Ishikawa (cell line): ENCODE data around the gene DHRSX.

Experiments
- CEBPB ChIP-seq: IDR thresholded peaks from 2 replicates; pipeline ENCODE4 v1.6.1; 2012
- EGR1 ChIP-seq: IDR thresholded peaks from 2 replicates; pipeline ENCODE4 v1.6.1; 2012
- EP300 ChIP-seq: IDR thresholded peaks from 2 replicates; pipeline ENCODE4 v1.6.1; 2012; ENCODE audit warnings: borderline replicate concordance
- FOXM1 ChIP-seq: IDR thresholded peaks from 2 replicates; pipeline ENCODE4 v1.6.1; 2012; ENCODE audit warnings: low read depth, borderline replicate concordance
- MAX ChIP-seq: IDR thresholded peaks from 2 replicates; pipeline ENCODE4 v1.6.1; 2012
- RAD21 ChIP-seq: IDR thresholded peaks from 2 replicates; pipeline ENCODE4 v1.6.1; 2012; ENCODE audit warnings: low read depth
- REST ChIP-seq: IDR thresholded peaks from 2 replicates; pipeline ENCODE4 v1.6.1; 2012; ENCODE audit warnings: low read depth, mild to moderate bottlenecking
- TAF1 ChIP-seq: IDR thresholded peaks from 2 replicates; pipeline ENCODE4 v1.6.1; 2012; ENCODE audit warnings: low read depth, mild to moderate bottlenecking
- TCF12 ChIP-seq: IDR thresholded peaks from 2 replicates; pipeline ENCODE4 v1.6.1; 2012; ENCODE audit warnings: low read depth
- TEAD4 ChIP-seq: IDR thresholded peaks from 2 replicates; pipeline ENCODE4 v1.6.1; 2012
- USF1 ChIP-seq: IDR thresholded peaks from 2 replicates; pipeline ENCODE4 v1.6.1; 2012
- YY1 ChIP-seq: IDR thresholded peaks from 2 replicates; pipeline ENCODE4 v1.6.1; 2012; ENCODE audit warnings: low read depth

- TF ChIP-seq CEBPB (no peak), EGR1 (no peak), TCF12 (no peak), TEAD4 (no peak), FOXM1 (no peak), YY1 (no peak), REST (no peak), EP300 (no peak), USF1 (no peak), RAD21 (no peak), TAF1 (no peak), MAX (no peak)
These were observed 168.5 kb downstream of the DHRSX start for GRCh38 chrX:2332252-2332651.
